HepG2 (cell line): ENCODE results near the gene ISLR2. TPM values are rescaled to one million over a fixed set of nuclear protein-coding genes. Genes with fewer than 3 reads are reported as not detected.
A peak's percentile ranks its signal among the peaks of the same experiment; 100 is the strongest.

Experiments used
- ELF3 ChIP-seq: IDR thresholded peaks from 2 replicates; pipeline ENCODE4 v1.6.1; 2016; ENCODE audit warnings: missing genetic modification reagents, missing compliant biosample characterization
- ETV5 ChIP-seq: IDR thresholded peaks from 2 replicates; pipeline ENCODE4 v1.6.1; 2018; ENCODE audit warnings: missing biosample characterization, missing genetic modification reagents, inconsistent platforms, borderline replicate concordance
- MAF1 ChIP-seq: sonication (generic); formaldehyde crosslinking; IDR thresholded peaks from 2 replicates; pipeline ENCODE4 v1.5.0; 2020; ENCODE audit warnings: missing genetic modification reagents, borderline replicate concordance
- RXRB ChIP-seq: IDR thresholded peaks from 2 replicates; pipeline ENCODE4 v1.6.1; 2016; ENCODE audit warnings: borderline replicate concordance, missing genetic modification reagents, missing compliant biosample characterization
- SCMH1 ChIP-seq: sonication (generic); formaldehyde crosslinking; IDR thresholded peaks from 2 replicates; pipeline ENCODE4 v1.9.0; 2021; ENCODE audit warnings: missing genetic modification reagents, mild to moderate bottlenecking, borderline replicate concordance
- SUZ12 ChIP-seq: fragments of 150-350 bp; IDR thresholded peaks from 2 replicates; pipeline ENCODE4 v1.6.1; 2014; ENCODE audit warnings: low read depth, low read length
- polyA plus RNA-seq, 8 experiments: library from polyadenylated mRNA; depleted of rRNA in 3 of 8; stranded (reverse) in 7 of 8; unstranded in 1 of 8; fragments of >200 nt; fragmentation: Illumina TruSeq in 4 of 8; extraction: Trizol in 4 of 8; gene quantifications; 2 replicates each; pipeline versions ENCODE4 v1.2.1 to v1.2.3, GENCODE V29; 2011 to 2016; ENCODE audit warnings: low read depth in 4 of 8, missing spikeins in 1 of 8, mixed read lengths in 1 of 8; ENCODE audit not compliant: insufficient read depth in 1 of 8
- total RNA-seq, 5 experiments: library from RNA; depleted of rRNA; stranded (reverse); fragments of >200 nt; fragmentation: Illumina TruSeq; extraction: Trizol; gene quantifications; 2 replicates each; pipeline ENCODE4 v1.2.3, GENCODE V29; 2016; ENCODE audit warnings: low read depth in 1 of 5
- TF ChIP-seq, protein P1 (sequence below): sonication (generic); formaldehyde crosslinking; IDR thresholded peaks from 2 replicates; pipeline ENCODE4 v1.4.0; 2020; ENCODE audit warnings: missing genetic modification reagents
- TF ChIP-seq, protein P2 (sequence below): sonication (generic); formaldehyde crosslinking; IDR thresholded peaks from 2 replicates; pipeline ENCODE4 v1.4.0; 2020; ENCODE audit warnings: missing genetic modification reagents, borderline replicate concordance
- TF ChIP-seq, protein P3 (sequence below): sonication (generic); formaldehyde crosslinking; IDR thresholded peaks from 2 replicates; pipeline ENCODE4 v1.5.1; 2020; ENCODE audit warnings: mild to moderate bottlenecking, moderate library complexity, missing genetic modification reagents
- TF ChIP-seq, protein P4 (sequence below): sonication (generic); formaldehyde crosslinking; IDR thresholded peaks from one replicate; pipeline ENCODE4 v1.5.1; 2020; ENCODE audit warnings: mild to moderate bottlenecking, missing genetic modification reagents; ENCODE audit errors: not compliant biosample characterization
- TF ChIP-seq, protein P5 (sequence below): sonication (generic); formaldehyde crosslinking; IDR thresholded peaks from 2 replicates; pipeline ENCODE4 v1.9.0; 2022; ENCODE audit warnings: low read depth, missing genetic modification reagents

Gene ISLR2
- total and polyA plus RNA-seq, 2 of the 13 experiments (the other 11 are each of a cell fraction or from before 2014, with no cell fraction given) = not detected

DNA sequence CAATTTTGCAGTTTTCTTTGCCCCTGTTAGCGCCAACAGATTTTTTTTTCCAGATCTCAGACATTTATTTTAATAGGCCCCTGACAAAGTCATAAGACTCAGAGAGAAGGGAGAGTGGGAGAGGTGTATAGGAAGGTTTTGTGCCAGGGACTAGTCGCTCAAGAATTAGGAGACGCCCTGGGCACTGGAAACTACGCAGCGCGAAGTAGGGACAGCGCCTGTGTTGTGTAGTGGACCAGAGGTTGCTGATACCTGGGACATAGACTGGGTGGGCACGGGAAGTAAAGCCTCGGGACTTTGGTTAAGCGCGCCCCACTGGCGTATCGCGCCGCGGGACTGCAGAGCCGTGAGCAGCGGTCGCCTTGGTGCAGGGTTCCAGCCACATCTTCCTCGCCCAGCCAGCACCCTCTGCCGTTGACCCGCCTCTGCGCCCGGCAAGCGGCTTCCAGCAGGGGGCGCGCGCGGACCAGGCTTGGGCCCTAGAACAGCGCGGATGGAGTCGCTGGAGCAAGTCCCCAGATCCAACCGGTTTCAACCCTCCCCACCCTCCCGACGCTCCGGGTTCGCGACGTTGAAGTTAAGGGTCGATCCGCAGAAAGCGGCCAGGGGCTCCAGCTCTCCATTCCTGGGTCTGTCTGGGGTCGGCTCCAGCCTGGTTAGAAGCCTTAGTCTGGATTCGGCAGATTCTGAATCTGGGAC lies 3.0 kb upstream of the ISLR2 start (continued):
- TF ChIP-seq, protein P1, sequence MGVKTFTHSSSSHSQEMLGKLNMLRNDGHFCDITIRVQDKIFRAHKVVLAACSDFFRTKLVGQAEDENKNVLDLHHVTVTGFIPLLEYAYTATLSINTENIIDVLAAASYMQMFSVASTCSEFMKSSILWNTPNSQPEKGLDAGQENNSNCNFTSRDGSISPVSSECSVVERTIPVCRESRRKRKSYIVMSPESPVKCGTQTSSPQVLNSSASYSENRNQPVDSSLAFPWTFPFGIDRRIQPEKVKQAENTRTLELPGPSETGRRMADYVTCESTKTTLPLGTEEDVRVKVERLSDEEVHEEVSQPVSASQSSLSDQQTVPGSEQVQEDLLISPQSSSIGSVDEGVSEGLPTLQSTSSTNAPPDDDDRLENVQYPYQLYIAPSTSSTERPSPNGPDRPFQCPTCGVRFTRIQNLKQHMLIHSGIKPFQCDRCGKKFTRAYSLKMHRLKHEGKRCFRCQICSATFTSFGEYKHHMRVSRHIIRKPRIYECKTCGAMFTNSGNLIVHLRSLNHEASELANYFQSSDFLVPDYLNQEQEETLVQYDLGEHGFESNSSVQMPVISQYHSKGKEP (CRISPR knock-in tag) = no peak
- TF ChIP-seq, protein P2, sequence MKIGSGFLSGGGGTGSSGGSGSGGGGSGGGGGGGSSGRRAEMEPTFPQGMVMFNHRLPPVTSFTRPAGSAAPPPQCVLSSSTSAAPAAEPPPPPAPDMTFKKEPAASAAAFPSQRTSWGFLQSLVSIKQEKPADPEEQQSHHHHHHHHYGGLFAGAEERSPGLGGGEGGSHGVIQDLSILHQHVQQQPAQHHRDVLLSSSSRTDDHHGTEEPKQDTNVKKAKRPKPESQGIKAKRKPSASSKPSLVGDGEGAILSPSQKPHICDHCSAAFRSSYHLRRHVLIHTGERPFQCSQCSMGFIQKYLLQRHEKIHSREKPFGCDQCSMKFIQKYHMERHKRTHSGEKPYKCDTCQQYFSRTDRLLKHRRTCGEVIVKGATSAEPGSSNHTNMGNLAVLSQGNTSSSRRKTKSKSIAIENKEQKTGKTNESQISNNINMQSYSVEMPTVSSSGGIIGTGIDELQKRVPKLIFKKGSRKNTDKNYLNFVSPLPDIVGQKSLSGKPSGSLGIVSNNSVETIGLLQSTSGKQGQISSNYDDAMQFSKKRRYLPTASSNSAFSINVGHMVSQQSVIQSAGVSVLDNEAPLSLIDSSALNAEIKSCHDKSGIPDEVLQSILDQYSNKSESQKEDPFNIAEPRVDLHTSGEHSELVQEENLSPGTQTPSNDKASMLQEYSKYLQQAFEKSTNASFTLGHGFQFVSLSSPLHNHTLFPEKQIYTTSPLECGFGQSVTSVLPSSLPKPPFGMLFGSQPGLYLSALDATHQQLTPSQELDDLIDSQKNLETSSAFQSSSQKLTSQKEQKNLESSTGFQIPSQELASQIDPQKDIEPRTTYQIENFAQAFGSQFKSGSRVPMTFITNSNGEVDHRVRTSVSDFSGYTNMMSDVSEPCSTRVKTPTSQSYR (CRISPR knock-in tag) = peak; percentile 34; the same call in 1 of the 2 replicates
- TF ChIP-seq RXRB (CRISPR knock-in tag) (peak; percentile 20; the same call in 1 of the 2 replicates), MAF1 (CRISPR knock-in tag) (no peak), ELF3 (CRISPR knock-in tag) (peak; percentile 38; the same call in 1 of the 2 replicates), SCMH1 (no peak), ETV5 (CRISPR knock-in tag) (no peak), SUZ12 (no peak)
- TF ChIP-seq, protein P3, sequence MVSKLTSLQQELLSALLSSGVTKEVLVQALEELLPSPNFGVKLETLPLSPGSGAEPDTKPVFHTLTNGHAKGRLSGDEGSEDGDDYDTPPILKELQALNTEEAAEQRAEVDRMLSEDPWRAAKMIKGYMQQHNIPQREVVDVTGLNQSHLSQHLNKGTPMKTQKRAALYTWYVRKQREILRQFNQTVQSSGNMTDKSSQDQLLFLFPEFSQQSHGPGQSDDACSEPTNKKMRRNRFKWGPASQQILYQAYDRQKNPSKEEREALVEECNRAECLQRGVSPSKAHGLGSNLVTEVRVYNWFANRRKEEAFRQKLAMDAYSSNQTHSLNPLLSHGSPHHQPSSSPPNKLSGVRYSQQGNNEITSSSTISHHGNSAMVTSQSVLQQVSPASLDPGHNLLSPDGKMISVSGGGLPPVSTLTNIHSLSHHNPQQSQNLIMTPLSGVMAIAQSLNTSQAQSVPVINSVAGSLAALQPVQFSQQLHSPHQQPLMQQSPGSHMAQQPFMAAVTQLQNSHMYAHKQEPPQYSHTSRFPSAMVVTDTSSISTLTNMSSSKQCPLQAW (CRISPR knock-in tag) = peak; percentile 53; the same call in 1 of the 2 replicates
- TF ChIP-seq, protein P4, sequence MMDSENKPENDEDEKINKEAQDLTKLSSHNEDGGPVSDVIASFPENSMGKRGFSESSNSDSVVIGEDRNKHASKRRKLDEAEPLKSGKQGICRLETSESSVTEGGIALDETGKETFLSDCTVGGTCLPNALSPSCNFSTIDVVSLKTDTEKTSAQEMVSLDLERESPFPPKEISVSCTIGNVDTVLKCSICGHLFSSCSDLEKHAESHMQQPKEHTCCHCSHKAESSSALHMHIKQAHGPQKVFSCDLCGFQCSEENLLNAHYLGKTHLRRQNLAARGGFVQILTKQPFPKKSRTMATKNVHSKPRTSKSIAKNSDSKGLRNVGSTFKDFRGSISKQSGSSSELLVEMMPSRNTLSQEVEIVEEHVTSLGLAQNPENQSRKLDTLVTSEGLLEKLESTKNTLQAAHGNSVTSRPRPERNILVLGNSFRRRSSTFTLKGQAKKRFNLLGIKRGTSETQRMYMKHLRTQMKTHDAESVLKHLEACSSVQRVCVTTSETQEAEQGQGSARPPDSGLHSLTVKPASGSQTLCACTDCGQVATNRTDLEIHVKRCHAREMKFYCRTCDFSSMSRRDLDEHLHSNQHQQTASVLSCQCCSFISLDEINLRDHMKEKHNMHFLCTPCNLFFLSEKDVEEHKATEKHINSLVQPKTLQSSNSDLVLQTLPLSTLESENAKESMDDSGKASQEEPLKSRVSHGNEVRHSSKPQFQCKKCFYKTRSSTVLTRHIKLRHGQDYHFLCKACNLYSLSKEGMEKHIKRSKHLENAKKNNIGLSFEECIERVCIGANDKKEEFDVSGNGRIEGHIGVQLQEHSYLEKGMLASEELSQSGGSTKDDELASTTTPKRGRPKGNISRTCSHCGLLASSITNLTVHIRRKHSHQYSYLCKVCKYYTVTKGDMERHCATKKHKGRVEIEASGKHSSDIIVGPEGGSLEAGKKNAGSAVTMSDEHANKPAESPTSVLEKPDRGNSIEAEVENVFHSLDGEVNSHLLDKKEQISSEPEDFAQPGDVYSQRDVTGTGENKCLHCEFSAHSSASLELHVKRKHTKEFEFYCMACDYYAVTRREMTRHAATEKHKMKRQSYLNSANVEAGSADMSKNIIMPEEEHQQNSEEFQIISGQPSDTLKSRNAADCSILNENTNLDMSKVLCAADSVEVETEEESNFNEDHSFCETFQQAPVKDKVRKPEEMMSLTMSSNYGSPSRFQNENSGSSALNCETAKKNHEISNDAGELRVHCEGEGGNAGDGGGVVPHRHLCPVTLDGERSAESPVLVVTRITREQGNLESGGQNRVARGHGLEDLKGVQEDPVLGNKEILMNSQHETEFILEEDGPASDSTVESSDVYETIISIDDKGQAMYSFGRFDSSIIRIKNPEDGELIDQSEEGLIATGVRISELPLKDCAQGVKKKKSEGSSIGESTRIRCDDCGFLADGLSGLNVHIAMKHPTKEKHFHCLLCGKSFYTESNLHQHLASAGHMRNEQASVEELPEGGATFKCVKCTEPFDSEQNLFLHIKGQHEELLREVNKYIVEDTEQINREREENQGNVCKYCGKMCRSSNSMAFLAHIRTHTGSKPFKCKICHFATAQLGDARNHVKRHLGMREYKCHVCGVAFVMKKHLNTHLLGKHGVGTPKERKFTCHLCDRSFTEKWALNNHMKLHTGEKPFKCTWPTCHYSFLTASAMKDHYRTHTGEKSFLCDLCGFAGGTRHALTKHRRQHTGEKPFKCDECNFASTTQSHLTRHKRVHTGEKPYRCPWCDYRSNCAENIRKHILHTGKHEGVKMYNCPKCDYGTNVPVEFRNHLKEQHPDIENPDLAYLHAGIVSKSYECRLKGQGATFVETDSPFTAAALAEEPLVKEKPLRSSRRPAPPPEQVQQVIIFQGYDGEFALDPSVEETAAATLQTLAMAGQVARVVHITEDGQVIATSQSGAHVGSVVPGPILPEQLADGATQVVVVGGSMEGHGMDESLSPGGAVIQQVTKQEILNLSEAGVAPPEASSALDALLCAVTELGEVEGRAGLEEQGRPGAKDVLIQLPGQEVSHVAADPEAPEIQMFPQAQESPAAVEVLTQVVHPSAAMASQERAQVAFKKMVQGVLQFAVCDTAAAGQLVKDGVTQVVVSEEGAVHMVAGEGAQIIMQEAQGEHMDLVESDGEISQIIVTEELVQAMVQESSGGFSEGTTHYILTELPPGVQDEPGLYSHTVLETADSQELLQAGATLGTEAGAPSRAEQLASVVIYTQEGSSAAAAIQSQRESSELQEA = no peak
- TF ChIP-seq, protein P5, sequence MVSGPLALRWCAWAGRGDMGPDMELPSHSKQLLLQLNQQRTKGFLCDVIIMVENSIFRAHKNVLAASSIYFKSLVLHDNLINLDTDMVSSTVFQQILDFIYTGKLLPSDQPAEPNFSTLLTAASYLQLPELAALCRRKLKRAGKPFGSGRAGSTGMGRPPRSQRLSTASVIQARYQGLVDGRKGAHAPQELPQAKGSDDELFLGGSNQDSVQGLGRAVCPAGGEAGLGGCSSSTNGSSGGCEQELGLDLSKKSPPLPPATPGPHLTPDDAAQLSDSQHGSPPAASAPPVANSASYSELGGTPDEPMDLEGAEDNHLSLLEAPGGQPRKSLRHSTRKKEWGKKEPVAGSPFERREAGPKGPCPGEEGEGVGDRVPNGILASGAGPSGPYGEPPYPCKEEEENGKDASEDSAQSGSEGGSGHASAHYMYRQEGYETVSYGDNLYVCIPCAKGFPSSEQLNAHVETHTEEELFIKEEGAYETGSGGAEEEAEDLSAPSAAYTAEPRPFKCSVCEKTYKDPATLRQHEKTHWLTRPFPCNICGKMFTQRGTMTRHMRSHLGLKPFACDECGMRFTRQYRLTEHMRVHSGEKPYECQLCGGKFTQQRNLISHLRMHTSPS = no peak
